Right lobe of liver (tissue), 4 donors: ENCODE data around the gene SPSB3.

Experiments
- POLR2A ChIP-seq: fragments of 450-650 bp; IDR thresholded peaks from one replicate; pipeline ENCODE4 v1.6.1; 2017; ENCODE audit warnings: antibody characterized with exemption, mild to moderate bottlenecking
- TF ChIP-seq, protein P1 (sequence below), 4 donors: fragments of 200-600 bp in 3 of 4; fragments of 450-650 bp in 1 of 4; IDR thresholded peaks; one replicate each; pipeline versions ENCODE4 v1.5.1 to v1.8.0; 2016 to 2022; ENCODE audit warnings: antibody characterized with exemption in 4 of 4, mild to moderate bottlenecking in 2 of 4
- donor health status: DM: no; HTN: no; CAD: no.
- donor health status: DM: no; HTN: no; CAD: no.
- donor health status: DM: no; HTN: yes; CAD: no.

DNA sequence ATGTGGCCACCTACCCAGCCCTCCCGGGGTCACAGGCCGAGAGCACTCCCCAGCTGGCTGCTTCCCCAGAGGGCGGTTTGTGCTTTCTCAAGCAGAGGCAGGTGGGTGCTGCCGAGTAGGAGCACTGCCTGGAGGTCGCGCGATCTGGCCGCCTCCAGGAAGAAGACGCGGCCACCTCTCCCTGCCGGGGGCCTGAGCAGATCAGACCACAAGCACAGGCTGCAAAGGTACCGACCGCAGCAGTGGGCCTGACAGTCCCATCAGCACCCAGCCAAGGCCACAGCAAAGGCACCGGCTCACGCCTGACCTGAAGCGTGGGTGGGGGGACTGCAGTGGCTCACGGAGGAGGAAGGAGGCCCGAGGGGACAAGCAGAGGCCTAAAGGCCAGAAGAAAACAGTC is 26.3 kb upstream of the SPSB3 start:
- TF ChIP-seq, protein P1, sequence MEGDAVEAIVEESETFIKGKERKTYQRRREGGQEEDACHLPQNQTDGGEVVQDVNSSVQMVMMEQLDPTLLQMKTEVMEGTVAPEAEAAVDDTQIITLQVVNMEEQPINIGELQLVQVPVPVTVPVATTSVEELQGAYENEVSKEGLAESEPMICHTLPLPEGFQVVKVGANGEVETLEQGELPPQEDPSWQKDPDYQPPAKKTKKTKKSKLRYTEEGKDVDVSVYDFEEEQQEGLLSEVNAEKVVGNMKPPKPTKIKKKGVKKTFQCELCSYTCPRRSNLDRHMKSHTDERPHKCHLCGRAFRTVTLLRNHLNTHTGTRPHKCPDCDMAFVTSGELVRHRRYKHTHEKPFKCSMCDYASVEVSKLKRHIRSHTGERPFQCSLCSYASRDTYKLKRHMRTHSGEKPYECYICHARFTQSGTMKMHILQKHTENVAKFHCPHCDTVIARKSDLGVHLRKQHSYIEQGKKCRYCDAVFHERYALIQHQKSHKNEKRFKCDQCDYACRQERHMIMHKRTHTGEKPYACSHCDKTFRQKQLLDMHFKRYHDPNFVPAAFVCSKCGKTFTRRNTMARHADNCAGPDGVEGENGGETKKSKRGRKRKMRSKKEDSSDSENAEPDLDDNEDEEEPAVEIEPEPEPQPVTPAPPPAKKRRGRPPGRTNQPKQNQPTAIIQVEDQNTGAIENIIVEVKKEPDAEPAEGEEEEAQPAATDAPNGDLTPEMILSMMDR (IDR thresholded peaks at IDR 0.05), result no peak
- no peak for TF ChIP-seq POLR2A
